Measurements from ENCODE around the gene STK38L.

STK38L gene

DNA sequence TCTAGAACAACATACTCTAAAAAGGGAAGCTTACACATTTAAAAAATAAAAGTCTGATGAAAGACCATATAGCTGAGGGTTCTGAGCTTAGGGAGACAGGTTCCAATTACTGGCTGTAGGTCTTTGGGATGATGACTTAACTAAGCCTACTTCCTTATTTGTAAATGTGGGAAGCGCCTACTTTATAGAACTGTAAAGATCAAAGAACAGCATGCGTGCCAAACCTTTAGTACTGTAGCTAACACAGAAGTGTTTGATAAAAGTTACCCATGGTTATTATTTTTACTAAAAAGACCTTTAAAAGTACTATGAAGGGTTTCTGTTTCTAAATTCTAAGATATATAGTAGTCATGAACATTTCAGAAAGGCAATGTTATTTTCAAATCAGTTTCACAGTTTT lies 35.7 kb downstream of the STK38L start:
- DNase-seq (ENCODE audit: low read depth), result no peak

DNA sequence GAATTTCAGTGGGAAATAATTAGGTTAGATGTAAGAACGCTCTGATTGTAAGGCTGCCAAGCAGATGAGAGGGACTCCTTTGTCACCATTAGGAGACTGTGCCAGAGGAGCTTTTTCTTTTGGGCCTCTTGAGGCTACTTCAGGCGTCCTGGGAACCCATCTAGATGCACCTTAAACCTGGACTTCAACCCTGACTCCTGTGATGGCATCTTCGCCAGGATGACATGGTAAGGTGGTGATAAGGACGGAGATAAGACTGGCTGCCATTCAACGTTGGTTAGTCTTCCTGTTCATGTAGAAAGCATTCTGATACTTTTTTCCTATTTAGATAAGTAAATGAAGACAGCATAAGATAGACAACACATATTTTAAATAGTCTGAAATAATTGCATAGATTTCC lies 36.3 kb downstream of the STK38L start:
- DNase-seq (ENCODE audit: low read depth), result no peak

- no peak for DNase-seq (ENCODE audit: low read depth)
Observed at GRCh38 chr12:27282754-27283153, 38.7 kb downstream of the STK38L start.

DNA sequence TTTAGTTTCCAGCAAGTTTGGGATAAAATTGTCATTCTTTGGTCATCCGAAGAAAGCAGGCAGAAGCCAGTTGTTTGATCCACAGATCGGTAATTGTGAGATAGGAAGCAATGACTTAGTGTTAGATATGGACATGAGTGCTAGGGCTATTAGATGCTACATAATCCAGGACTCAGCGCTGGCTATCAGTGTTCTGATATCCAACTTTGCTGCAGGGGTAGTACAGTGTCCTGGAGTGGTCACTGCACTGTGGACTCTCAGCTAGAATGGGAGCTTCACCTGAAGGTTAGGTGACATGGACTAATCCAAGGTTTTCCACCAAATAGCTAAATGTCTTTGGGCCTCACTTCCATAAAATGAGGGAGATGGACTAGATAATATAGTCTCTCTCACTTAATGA lies 39.9 kb downstream of the STK38L start:
- DNase-seq (ENCODE audit: low read depth), result no peak

GRCh38 chr12:27284751-27285150 lies 40.7 kb downstream of the STK38L start:
- DNase-seq (ENCODE audit: low read depth), result no peak

DNA sequence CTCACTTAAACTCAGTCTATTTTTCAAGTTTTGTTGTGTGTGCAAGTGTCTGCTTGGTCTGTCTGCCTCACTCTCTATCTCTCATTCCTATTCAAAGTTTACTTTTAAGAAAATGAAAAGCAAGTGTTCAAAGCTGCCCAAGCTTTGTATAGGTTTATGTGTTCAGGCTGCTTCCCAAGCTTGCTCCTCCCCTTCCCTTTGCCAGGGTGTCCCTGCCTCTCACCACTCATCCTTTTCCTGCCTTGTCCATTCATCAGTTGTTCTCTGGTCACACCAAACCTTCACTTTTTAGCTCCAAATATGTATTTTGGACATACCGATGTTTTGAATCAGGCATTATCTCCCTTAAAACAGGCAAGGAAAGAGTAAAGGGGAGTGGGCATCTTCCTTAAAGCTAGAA lies 41.3 kb downstream of the STK38L start:
- no peak for DNase-seq (ENCODE audit: low read depth)

DNA sequence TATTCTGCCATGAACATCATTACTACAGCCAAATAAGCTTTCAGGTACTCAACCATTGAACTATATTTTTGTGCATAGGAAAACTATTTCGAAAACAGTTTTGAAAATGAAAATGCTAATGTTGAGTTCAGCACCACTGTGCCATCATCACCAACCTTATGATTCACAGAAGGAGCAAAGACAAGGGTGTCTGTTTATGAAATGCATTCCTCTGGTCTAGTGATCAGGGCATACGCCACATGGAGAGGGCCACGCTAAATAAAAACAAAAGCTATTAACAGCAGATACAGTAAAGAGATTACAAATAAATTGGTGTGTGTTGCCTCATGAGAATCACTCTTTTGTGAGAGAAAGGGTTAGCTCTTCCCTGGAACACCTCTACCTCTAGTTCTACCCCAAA lies 45.3 kb downstream of the STK38L start:
- DNase-seq (ENCODE audit: low read depth), result no peak

GRCh38 chr12:27290501-27291168 lies 46.5 kb downstream of the STK38L start:
- no peak for DNase-seq (ENCODE audit: low read depth)

DNA sequence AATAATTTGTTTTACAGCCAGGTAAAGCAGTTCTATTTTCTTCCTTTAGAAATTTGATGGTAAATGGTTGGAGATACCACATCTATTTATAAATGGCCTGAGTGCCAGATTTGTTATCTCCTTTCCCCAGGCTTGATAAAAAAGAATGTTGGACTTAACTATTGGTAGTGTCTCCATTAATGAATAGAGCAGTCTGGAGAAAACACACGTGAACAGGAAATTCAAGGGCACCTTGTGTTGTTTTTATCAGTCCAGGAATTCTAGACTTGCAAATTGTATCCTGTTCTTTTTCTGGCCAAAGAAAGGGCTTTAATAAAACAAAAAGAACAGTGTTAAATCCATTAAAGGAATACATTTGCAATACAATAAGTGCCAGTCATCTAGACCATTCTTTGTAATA lies 47.8 kb downstream of the STK38L start:
- no peak for DNase-seq (ENCODE audit: low read depth)

DNA sequence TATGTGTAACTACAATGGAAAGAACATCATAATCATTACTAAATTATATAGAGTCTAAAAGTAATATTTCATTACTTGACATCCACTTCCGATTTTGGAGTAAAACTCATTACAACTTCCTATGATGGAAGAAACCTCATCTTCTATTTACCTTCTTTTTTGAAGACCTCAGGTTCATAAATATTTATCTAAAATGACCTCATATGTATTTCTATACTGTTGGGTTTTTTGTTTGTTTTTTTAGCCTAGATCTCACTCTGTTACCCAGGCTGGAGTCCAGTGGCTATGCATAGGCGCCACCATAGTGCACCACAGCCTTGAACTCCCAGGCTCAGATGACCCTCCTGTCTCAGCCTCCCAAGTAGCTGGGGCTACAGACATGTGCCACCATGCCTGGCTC lies 48.6 kb downstream of the STK38L start:
- DNase-seq (ENCODE audit: low read depth), result no peak

- DNase-seq (ENCODE audit: low read depth), result no peak
Observed at GRCh38 chr12:27293463-27293862, 49.4 kb downstream of the STK38L start.

DNA sequence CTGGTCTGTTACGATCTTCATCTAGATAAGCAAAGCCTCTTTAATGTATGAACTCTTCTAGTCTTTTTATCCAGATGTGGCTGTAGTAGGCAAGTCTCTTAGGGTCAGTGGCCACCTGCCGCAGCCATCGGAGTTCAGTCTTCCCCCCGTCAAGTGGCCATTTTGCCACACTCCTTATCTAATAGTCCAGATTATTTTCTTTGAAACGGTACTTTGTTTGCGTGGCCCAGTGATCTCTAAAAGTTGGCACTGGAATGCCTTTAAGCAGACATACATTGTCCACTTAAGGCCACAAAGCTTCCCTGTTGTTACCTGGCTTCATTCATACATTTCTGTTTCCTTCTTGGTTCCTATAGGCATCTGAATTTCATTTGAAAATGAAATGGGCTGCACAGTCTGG lies 52.6 kb downstream of the STK38L start:
- no peak for DNase-seq (ENCODE audit: low read depth)

GRCh38 chr12:27297566-27297965 lies 53.5 kb downstream of the STK38L start:
- DNase-seq (ENCODE audit: low read depth), result no peak

- no peak for DNase-seq (ENCODE audit: low read depth)
Observed at GRCh38 chr12:27299102-27299501, 55.0 kb downstream of the STK38L start.

DNA sequence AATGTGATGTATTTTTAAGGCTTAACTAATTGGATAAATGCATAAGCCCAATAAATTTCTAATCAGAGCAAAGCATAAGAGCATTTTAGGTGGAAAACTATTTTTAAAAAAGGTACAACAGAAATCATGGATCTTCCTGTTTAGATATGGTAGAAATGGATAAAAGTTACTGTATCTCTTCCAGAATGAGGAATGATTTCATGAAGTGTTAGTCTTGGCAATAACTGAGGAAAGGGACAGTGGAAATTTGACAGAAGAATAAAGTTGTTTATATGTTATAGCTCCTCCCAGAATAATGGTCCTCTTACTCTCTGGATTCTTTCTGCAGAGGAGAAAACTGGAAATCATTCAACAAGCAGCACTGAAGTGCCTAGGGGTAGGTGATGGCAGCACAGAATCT lies 56.1 kb downstream of the STK38L start:
- DNase-seq (ENCODE audit: low read depth), result no peak

- no peak for DNase-seq (ENCODE audit: low read depth)
Observed at GRCh38 chr12:27303139-27304111, 59.3 kb downstream of the STK38L start.

GRCh38 chr12:27304856-27305255 lies 60.8 kb downstream of the STK38L start:
- no peak for DNase-seq (ENCODE audit: low read depth)

DNA sequence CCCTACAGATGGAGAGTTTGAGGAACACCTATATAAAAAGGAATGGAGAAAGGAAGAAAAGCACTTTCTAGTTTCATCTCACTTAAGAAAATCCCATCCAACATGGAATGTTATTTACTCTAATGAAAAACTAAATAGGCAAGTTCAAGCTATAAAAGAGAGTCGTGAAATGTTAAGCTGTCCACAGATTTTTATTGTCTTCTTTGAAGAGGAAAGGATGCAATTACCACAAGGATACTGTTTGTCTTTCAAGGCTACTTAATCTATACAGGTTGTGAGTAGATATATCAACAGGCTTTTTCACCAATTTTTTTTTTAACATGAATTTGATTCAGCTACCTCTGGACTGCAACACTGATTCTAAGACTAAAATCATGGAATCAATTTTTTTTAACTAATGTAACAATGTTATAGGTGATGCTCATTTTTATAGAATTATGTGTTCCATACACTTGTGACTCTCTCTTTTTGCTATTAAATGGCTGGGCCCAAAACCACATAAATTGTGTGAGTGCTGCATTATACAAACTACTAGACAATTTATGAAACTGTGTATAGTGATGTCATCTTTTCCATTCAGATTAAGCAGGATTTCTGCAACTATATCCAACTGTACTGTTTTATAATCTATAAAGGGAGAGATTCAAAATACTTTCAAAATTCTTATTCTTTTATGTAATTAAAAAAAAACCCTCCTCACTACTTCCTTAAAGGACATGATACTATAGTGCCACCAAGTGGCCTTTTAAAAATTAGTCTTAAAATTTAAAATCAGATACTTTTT lies 61.8 kb downstream of the STK38L start:
- no peak for DNase-seq (ENCODE audit: low read depth)

DNA sequence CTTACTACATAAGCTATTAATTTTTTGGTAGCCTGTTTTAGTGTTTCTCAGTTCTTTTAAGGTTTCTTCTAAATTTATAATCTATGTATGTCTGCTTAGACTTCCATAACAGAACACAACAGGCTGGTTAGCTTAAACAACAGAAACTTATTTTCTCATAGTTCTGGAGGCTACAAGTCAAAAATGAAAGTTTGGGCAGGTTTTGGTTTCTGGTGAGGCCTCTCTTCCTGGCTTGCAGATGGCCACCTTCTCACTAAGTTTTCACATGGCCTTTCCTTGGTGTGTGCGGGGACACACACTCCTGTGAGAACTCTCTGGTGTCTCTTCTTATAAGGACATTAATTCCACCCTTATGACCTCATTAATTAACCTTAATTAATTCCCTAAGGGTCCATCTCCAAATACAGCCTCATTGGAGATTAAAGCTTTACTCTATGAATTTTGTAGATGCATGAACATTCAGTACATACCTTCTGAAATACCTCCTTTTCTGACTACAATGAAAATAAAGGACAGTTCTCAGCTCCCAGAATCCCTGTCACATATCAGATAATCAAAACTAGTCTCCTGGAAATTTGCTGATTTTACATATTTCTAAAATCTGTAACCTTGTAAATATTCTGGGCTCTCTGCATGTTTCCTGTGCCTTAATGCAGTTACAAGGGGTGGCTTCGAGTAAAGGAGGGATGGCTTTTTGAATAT lies 65.4 kb downstream of the STK38L start:
- no peak for DNase-seq (ENCODE audit: low read depth)

- no peak for DNase-seq (ENCODE audit: low read depth)
Observed at GRCh38 chr12:27309995-27310315, 65.9 kb downstream of the STK38L start.

DNA sequence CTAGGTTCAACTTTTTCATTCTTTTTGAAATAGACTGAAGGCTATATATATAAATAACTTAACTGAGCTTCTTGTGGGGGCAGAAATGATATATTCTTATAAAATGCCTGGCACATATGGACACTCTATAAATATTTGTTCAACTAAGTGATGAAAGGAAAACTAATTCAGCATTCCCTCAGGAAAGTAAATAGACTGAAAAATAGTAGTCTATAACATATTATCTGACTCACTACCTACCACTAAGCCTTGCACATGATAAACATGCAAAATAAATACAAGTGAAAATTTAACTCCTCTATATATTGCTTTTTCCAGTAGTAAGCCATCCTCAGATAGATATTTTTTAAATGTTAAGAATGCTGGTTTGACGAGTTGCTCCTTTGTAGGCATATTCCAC lies 72.9 kb downstream of the STK38L start:
- DNase-seq (ENCODE audit: low read depth), result no peak

GRCh38 chr12:27319409-27319808 lies 75.3 kb downstream of the STK38L start:
- DNase-seq (ENCODE audit: low read depth), result no peak

All from activated T-cell treated with anti-CD3 and anti-CD28 coated beads for 1 hour (primary cell).